H1 (cell line): ENCODE measurements around the gene SLC35F3. TPM values are rescaled to one million over a fixed set of nuclear protein-coding genes. Genes with fewer than 3 reads are reported as not detected.

Source experiments
- CTCF ChIA-PET: fragments of 300-600 bp; sonication (Branson Sonifier 250); formaldehyde crosslinking; loops from one replicate; lab custom pipeline; 2021; ENCODE audit not compliant: partially characterized antibody; lab: Charles Lee
- POLR2A ChIA-PET: fragments of 300-600 bp; sonication (Branson Sonifier 250); formaldehyde crosslinking; loops from one replicate; lab custom pipeline; 2021; ENCODE audit warnings: inconsistent platforms; ENCODE audit not compliant: partially characterized antibody; lab: Charles Lee
- DNase-seq, 2 experiments: peaks; one replicate each; pipeline versions ENCODE4 v3.0.0 to v3.0.0-alpha.2; 2010 to 2022; ENCODE audit warnings: low spot score in 2 of 2, low read depth in 1 of 2, mixed read lengths in 1 of 2
- FAIRE-seq: peaks from 2 replicates; lab custom pipeline; 2011; peaks lifted over from hg19 to GRCh38; lab: Jason Lieb, UNC
- H2AFZ ChIP-seq: 2 replicates; pipeline ENCODE4 v1.8.1; 2012; ENCODE audit warnings: low read length, inconsistent platforms
- H2AK5ac ChIP-seq: 2 replicates; pipeline ENCODE4 v1.6.1; 2013; ENCODE audit warnings: low read depth, low read length
- H2BK120ac ChIP-seq: replicated peaks from 2 replicates; pipeline ENCODE3; 2013; ENCODE audit warnings: low read depth, low read length, inconsistent platforms
- H2BK12ac ChIP-seq: 2 replicates; pipeline ENCODE4 v1.6.1; 2013; ENCODE audit warnings: low read depth, low read length
- H2BK15ac ChIP-seq: 2 replicates; pipeline ENCODE4 v1.6.1; 2013; ENCODE audit warnings: low read length
- H2BK20ac ChIP-seq: 2 replicates; pipeline ENCODE4 v1.6.1; 2013; ENCODE audit warnings: low read length
- H2BK5ac ChIP-seq: 2 replicates; pipeline ENCODE4 v1.6.1; 2013; ENCODE audit warnings: low read depth, low read length
- H3K14ac ChIP-seq: 2 replicates; pipeline ENCODE4 v1.6.1; 2013; ENCODE audit warnings: inconsistent platforms; ENCODE audit not compliant: insufficient read length
- H3K18ac ChIP-seq: 2 replicates; pipeline ENCODE4 v1.6.1; 2013; ENCODE audit warnings: low read length; ENCODE audit errors: extremely low read depth
- H3K23ac ChIP-seq: 2 replicates; pipeline ENCODE4 v1.6.1; 2013; ENCODE audit warnings: inconsistent platforms; ENCODE audit not compliant: insufficient read length
- H3K23me2 ChIP-seq: 2 replicates; pipeline ENCODE4 v1.6.1; 2013; ENCODE audit warnings: low read depth, low read length
- H3K27ac ChIP-seq: 2 replicates; pipeline ENCODE4 v1.6.1; 2011; ENCODE audit warnings: low read depth, low read length, inconsistent platforms
- H3K27me3 ChIP-seq, 4 experiments: replicated peaks in 1 of 4; 1 replicate in 1 of 4; 2 replicates in 3 of 4; pipeline versions ENCODE4 v1.6.1 to v1.8.1; 2011 to 2013; ENCODE audit warnings: low read length in 3 of 4, mild to moderate bottlenecking in 3 of 4, inconsistent platforms in 2 of 4, mixed read lengths in 2 of 4, moderate library complexity in 1 of 4; ENCODE audit not compliant: control insufficient read depth in 3 of 4, insufficient read depth in 3 of 4; ENCODE audit errors: extremely low read depth in 1 of 4
- H3K36me3 ChIP-seq, 4 experiments: 2 replicates each; pipeline versions ENCODE4 v1.6.1 to v1.8.1; 2011 to 2013; ENCODE audit warnings: mild to moderate bottlenecking in 4 of 4, low read length in 3 of 4, moderate library complexity in 2 of 4, control low read depth in 1 of 4, inconsistent platforms in 1 of 4; ENCODE audit not compliant: insufficient read depth in 4 of 4, control insufficient read depth in 2 of 4
- H3K4ac ChIP-seq: replicated peaks from 2 replicates; pipeline ENCODE3; 2013; ENCODE audit warnings: low read length, low read depth, mixed read lengths, inconsistent platforms; ENCODE audit not compliant: insufficient read length
- H3K4me1 ChIP-seq, 4 experiments: replicated peaks in 1 of 4; 1 replicate in 1 of 4; 2 replicates in 3 of 4; pipeline versions ENCODE4 v1.6.1 to v1.8.1; 2011 to 2013; ENCODE audit warnings: low read length in 3 of 4, inconsistent platforms in 2 of 4, mixed read lengths in 1 of 4; ENCODE audit not compliant: insufficient read depth in 4 of 4, control insufficient read depth in 3 of 4
- H3K4me2 ChIP-seq, 2 experiments: 2 replicates each; pipeline versions ENCODE4 v1.6.1 to v1.8.1; 2011 to 2013; ENCODE audit warnings: low read depth in 2 of 2, low read length in 2 of 2, control low read depth in 1 of 2, inconsistent platforms in 1 of 2, mild to moderate bottlenecking in 1 of 2; ENCODE audit not compliant: insufficient read depth in 1 of 2
- H3K4me3 ChIP-seq, 4 experiments: fragments of 200-600, 300-600 bp in 1 of 4; sonication (generic), shearing (Covaris generic), sonication (Bioruptor Twin) in 1 of 4; 2 replicates each; pipeline versions ENCODE4 v1.5.1 to v1.8.1; 2011 to 2016; ENCODE audit warnings: low read length in 4 of 4, low read depth in 3 of 4, control low read depth in 2 of 4, inconsistent platforms in 2 of 4, mild to moderate bottlenecking in 2 of 4, mixed read lengths in 1 of 4, moderate library complexity in 1 of 4; ENCODE audit not compliant: insufficient read depth in 2 of 4; ENCODE audit errors: extremely low read depth in 1 of 4
- H3K56ac ChIP-seq: replicated peaks from 2 replicates; pipeline ENCODE3; 2013; ENCODE audit warnings: low read depth, mild to moderate bottlenecking, mixed read lengths, low read length, inconsistent platforms; ENCODE audit not compliant: insufficient read length
- H3K79me1 ChIP-seq: 2 replicates; pipeline ENCODE4 v1.6.1; 2013; ENCODE audit warnings: low read depth, low read length, control low read depth
- H3K79me2 ChIP-seq, 2 experiments: 2 replicates each; pipeline versions ENCODE4 v1.6.1 to v1.8.1; 2012 to 2013; ENCODE audit warnings: low read length in 2 of 2, mild to moderate bottlenecking in 2 of 2, inconsistent platforms in 1 of 2; ENCODE audit not compliant: insufficient read depth in 2 of 2, control insufficient read depth in 1 of 2
- H3K9ac ChIP-seq, 4 experiments: replicated peaks in 1 of 4; 1 replicate in 1 of 4; 2 replicates in 3 of 4; pipeline versions ENCODE4 v1.6.1 to v1.8.1; 2011 to 2013; ENCODE audit warnings: low read depth in 3 of 4, low read length in 3 of 4, control low read depth in 2 of 4, mild to moderate bottlenecking in 2 of 4, moderate library complexity in 2 of 4, inconsistent platforms in 1 of 4; ENCODE audit errors: extremely low read depth in 1 of 4
- H3K9me3 ChIP-seq, 2 experiments: 2 replicates each; pipeline versions ENCODE4 v1.6.1 to v1.8.1; 2012 to 2013; ENCODE audit warnings: mild to moderate bottlenecking in 2 of 2, moderate library complexity in 2 of 2, control low read depth in 1 of 2, inconsistent platforms in 1 of 2, low read depth in 1 of 2, low read length in 1 of 2, mixed read lengths in 1 of 2; ENCODE audit not compliant: insufficient read depth in 2 of 2
- H4K20me1 ChIP-seq, 2 experiments: replicated peaks in 1 of 2; 2 replicates each; pipeline versions ENCODE3 to v1.8.1; 2011 to 2013; ENCODE audit warnings: inconsistent platforms in 2 of 2, low read length in 2 of 2, mild to moderate bottlenecking in 1 of 2; ENCODE audit not compliant: insufficient read depth in 2 of 2, control insufficient read depth in 1 of 2
- H4K5ac ChIP-seq: 2 replicates; pipeline ENCODE4 v1.6.1; 2013; ENCODE audit warnings: low read length, low read depth, mixed read lengths, inconsistent platforms; ENCODE audit not compliant: insufficient read length
- H4K8ac ChIP-seq: 2 replicates; pipeline ENCODE4 v1.8.0; 2013; ENCODE audit warnings: mild to moderate bottlenecking, moderate library complexity, low read length, inconsistent platforms; ENCODE audit not compliant: insufficient read depth; ENCODE audit errors: extremely low read depth
- H4K91ac ChIP-seq: replicated peaks from 2 replicates; pipeline ENCODE3; 2013; ENCODE audit warnings: low read length, mixed read lengths, inconsistent platforms; ENCODE audit not compliant: insufficient read length
- CHD1 ChIP-seq: IDR thresholded peaks from 2 replicates; pipeline ENCODE4 v1.6.1; 2012; ENCODE audit warnings: low read depth, low read length, improper control_type of control experiment
- FOSL1 ChIP-seq: IDR thresholded peaks from 2 replicates; pipeline ENCODE4 v1.6.1; 2011; ENCODE audit warnings: mild to moderate bottlenecking, low read depth, low read length, moderate library complexity; ENCODE audit not compliant: insufficient read depth
- WGBS, 2 experiments: shearing (Covaris generic) in 1 of 2; methylation state at CpG; one replicate each; pipeline versions ENCODE4 v1.1.6 to v1.1.7; 2013 to 2015; ENCODE audit warnings: low lambda C conversion rate in 2 of 2, mixed read lengths in 2 of 2, inconsistent platforms in 1 of 2, low coverage in 1 of 2, missing lambda C conversion rate in 1 of 2; ENCODE audit not compliant: insufficient replicate concordance in 2 of 2, insufficient coverage in 1 of 2, insufficient read length in 1 of 2; ENCODE audit errors: extremely low coverage in 1 of 2, missing lambda C conversion rate in 1 of 2; 5-methylcytosine and 5-hydroxymethylcytosine counted together
- polyA plus RNA-seq, 7 experiments: library from polyadenylated mRNA; depleted of rRNA in 3 of 7; stranded (reverse) in 5 of 7; unstranded in 2 of 7; fragments of >200 nt in 5 of 7; fragments of 200-250 nt in 2 of 7; gene quantifications; 1 replicate in 5 of 7; 2 replicates in 1 of 7; 4 replicates in 1 of 7; pipeline versions ENCODE4 v1.2.1 to v1.2.3, GENCODE V29; 2011 to 2013; ENCODE audit warnings: missing spikeins in 2 of 7, mixed read lengths in 2 of 7
- total RNA-seq: library from RNA; stranded (reverse); fragmentation: NEBNext Ultra II Directional; extraction: Animal tissue kit (Norgen Biotek cat#: 25700); gene quantifications from 2 replicates; pipeline ENCODE4 v1.2.1, GENCODE V29; 2021
- TF ChIP-seq, protein P1 (sequence below): IDR thresholded peaks from 2 replicates; pipeline ENCODE4 v1.6.1; 2012; ENCODE audit warnings: inconsistent platforms

Gene SLC35F3
- total and polyA plus RNA-seq, 2 of the 8 experiments (the other 6 are each of a cell fraction or from before 2014, with no cell fraction given), result 0.78 to 1.2 TPM

DNA sequence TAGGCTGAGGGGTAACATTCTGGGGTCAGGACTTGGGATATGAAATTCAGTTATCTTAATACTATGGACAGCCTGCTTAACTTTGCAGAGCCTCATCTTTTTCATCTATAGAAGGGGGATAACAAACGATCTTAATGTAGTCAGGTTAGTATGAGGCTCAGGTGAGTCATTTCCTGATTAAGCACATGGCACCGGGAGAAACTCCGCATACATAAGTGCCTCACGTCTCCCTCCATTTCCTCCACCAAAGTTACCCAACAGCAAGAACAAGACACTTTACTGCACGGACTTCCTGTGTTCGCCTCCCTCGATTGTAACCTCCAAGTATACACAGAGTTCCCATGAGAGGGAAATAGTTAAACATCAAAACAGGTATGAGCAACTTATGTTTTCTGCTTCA, 356.1 kb downstream of the SLC35F3 start:
- H2BK15ac ChIP-seq, result no peak overlapping the region
- no peak overlapping the region for H4K5ac ChIP-seq
- H3K79me2 ChIP-seq, result no peaks in the 10 kb centered on the region
- H3K9ac ChIP-seq, result no peak overlapping the region
- DNase-seq, result no peak
- H3K4me2 ChIP-seq, result no peak overlapping the region
- no peak overlapping the region for H3K18ac ChIP-seq
- TF ChIP-seq CHD1, result no peak
- TF ChIP-seq, protein P1, sequence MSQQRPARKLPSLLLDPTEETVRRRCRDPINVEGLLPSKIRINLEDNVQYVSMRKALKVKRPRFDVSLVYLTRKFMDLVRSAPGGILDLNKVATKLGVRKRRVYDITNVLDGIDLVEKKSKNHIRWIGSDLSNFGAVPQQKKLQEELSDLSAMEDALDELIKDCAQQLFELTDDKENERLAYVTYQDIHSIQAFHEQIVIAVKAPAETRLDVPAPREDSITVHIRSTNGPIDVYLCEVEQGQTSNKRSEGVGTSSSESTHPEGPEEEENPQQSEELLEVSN, result peak; percentile 32; the same call in 1 of the 2 replicates
- no peak for TF ChIP-seq FOSL1
- TF ChIP-seq, all 59 proteins: peak for 1
- Histone ChIP-seq H3K9me3 (no peaks in the 10 kb centered on the region), H3K4ac (no peak overlapping the region), H3K23ac (no peak overlapping the region), H2BK12ac (no peak overlapping the region), H2AFZ (no peak overlapping the region), H2BK20ac (no peak overlapping the region), H4K20me1 (no peaks in the 10 kb centered on the region), H3K79me1 (no peaks in the 10 kb centered on the region), H3K23me2 (no peaks in the 10 kb centered on the region), H3K36me3 (no peaks in the 10 kb centered on the region), H2BK120ac (no peak overlapping the region), H3K4me1 (peaks cover 0 to 5% (median 0%) of the 10 kb centered on the region in 4 experiments; a peak in 2 of 7 replicates), H3K27me3 (no peaks in the 10 kb centered on the region; a peak in 1 of 7 replicates), H2BK5ac (no peak overlapping the region), H3K14ac (no peak overlapping the region), H3K27ac (no peak overlapping the region), H4K91ac (no peak overlapping the region), H2AK5ac (no peak overlapping the region), H3K56ac (no peak overlapping the region), H4K8ac (no peak overlapping the region), H3K4me3 (no peak overlapping the region)
- FAIRE-seq, result no peak
- 73% methylated on average over 7 of the region's 7 CpGs; no CpG with 5 or more reads in 1 of the 2 experiments for WGBS, 2 experiments
- POLR2A ChIA-PET, result no interaction called here
- CTCF ChIA-PET, result interaction anchor here (1.7 to 2.5 kb wide), 2 partner anchors 19 to 49 kb away, joined by 6 to 17 read pairs; no protein-coding TSS in a partner anchor
